ENCODE measurements around the gene KEL. TPM values are rescaled to one million over a fixed set of nuclear protein-coding genes. Genes with fewer than 3 reads are reported as not detected.

The KEL gene
- total RNA-seq, 4 donors from 2014 or later, result 0.37 TPM; not detected in 3

- no peak for TF ChIP-seq POLR2AphosphoS5 (IDR thresholded peaks at IDR 0.05)
- peak in 1 of 5 experiments; percentile 12 for TF ChIP-seq CTCF (IDR thresholded peaks at IDR 0.05)
- no peak for DNase-seq
- in situ Hi-C loops (cut with MboI; ENCODE audit: low pct_ligation_motif_present in 1 of 4, low pct_unique_long_range_greater_than_20kb in 1 of 4, low sequenced_read_pairs in 3 of 4) (no loop called here), intact Hi-C loops (cut with DNase I; ENCODE audit: low total_unique reads) (no loop called here)
- H3K36me3 ChIP-seq, result no peaks in the 10 kb centered on the region
- no peak overlapping the region for H3K4me3 ChIP-seq
- 56 to 64% methylated on average over 4 to 20 of the region's 21 CpGs for WGBS, 2 donors (ENCODE audit: low coverage in 1 of 2)
- H3K27ac ChIP-seq, result no peak overlapping the region
- no peaks in the 10 kb centered on the region for H3K4me1 ChIP-seq
- H3K27me3 ChIP-seq, result no peaks in the 10 kb centered on the region
- peaks cover 0 to under 1% of the 10 kb centered on the region in 2 donors for H3K9me3 ChIP-seq
Measured at GRCh38 chr7:142908921-142909890, 53.0 kb downstream of the KEL start.

- WGBS, 2 donors (ENCODE audit: low coverage in 1 of 2), result 88% methylated on average over 11 of the region's 11 CpGs; no CpG with 5 or more reads in 1 of the 2 donors
- intact Hi-C loops (cut with DNase I; ENCODE audit: low total_unique reads) (no loop called here), in situ Hi-C loops (cut with MboI; ENCODE audit: low pct_ligation_motif_present in 1 of 4, low pct_unique_long_range_greater_than_20kb in 1 of 4, low sequenced_read_pairs in 3 of 4) (no loop called here)
- no peak overlapping the region for H3K4me3 ChIP-seq
- H3K36me3 ChIP-seq, result no peaks in the 10 kb centered on the region
- DNase-seq, result no peak
- TF ChIP-seq POLR2AphosphoS5 (IDR thresholded peaks at IDR 0.05) (no peak), POLR2A (IDR thresholded peaks at IDR 0.05) (no peak), EP300 (IDR thresholded peaks at IDR 0.05; ENCODE audit: low read depth) (no peak), CTCF (IDR thresholded peaks at IDR 0.05) (no peak)
- H3K27ac ChIP-seq, result no peak overlapping the region
- peaks cover 0 to 4% of the 10 kb centered on the region in 2 donors for H3K9me3 ChIP-seq
- no peaks in the 10 kb centered on the region for H3K27me3 ChIP-seq
- H3K4me1 ChIP-seq, result no peaks in the 10 kb centered on the region
Measured at GRCh38 chr7:142908290-142908689, 53.9 kb downstream of the KEL start.

- no peaks in the 10 kb centered on the region for H3K27me3 ChIP-seq
- peaks cover 0 to 4% of the 10 kb centered on the region in 2 donors for H3K9me3 ChIP-seq
- no peaks in the 10 kb centered on the region for H3K36me3 ChIP-seq
- in situ Hi-C loops (cut with MboI; ENCODE audit: low pct_ligation_motif_present in 1 of 4, low pct_unique_long_range_greater_than_20kb in 1 of 4, low sequenced_read_pairs in 3 of 4) (no loop called here), intact Hi-C loops (cut with DNase I; ENCODE audit: low total_unique reads) (no loop called here)
- no peak for DNase-seq
- TF ChIP-seq EP300 (IDR thresholded peaks at IDR 0.05; ENCODE audit: low read depth) (no peak), POLR2AphosphoS5 (IDR thresholded peaks at IDR 0.05) (no peak), CTCF (IDR thresholded peaks at IDR 0.05) (no peak), POLR2A (IDR thresholded peaks at IDR 0.05) (no peak)
- WGBS, 2 donors (ENCODE audit: low coverage in 1 of 2), result 73 to 95% methylated on average over 2 of the region's 2 CpGs
- H3K4me3 ChIP-seq, result no peak overlapping the region
- no peak overlapping the region for H3K27ac ChIP-seq
- H3K4me1 ChIP-seq, result no peaks in the 10 kb centered on the region
Measured at GRCh38 chr7:142906643-142907042, 55.5 kb downstream of the KEL start.

GRCh38 chr7:142905759-142906158 lies 56.4 kb downstream of the KEL start:
- whole genome bisulfite sequencing, 2 donors (ENCODE audit: low coverage in 1 of 2), result 82 to 83% methylated on average over 2 of the region's 2 CpGs
- H3K27me3 ChIP-seq, result no peaks in the 10 kb centered on the region
- TF ChIP-seq EP300 (IDR thresholded peaks at IDR 0.05; ENCODE audit: low read depth) (no peak), POLR2A (IDR thresholded peaks at IDR 0.05) (no peak), POLR2AphosphoS5 (IDR thresholded peaks at IDR 0.05) (no peak), CTCF (IDR thresholded peaks at IDR 0.05) (no peak)
- H3K27ac ChIP-seq, result no peak overlapping the region
- H3K36me3 ChIP-seq, result no peaks in the 10 kb centered on the region
- in situ Hi-C loops (cut with MboI; ENCODE audit: low pct_ligation_motif_present in 1 of 4, low pct_unique_long_range_greater_than_20kb in 1 of 4, low sequenced_read_pairs in 3 of 4), result no loop called here
- H3K4me1 ChIP-seq, result no peaks in the 10 kb centered on the region
- peaks cover 0 to 4% of the 10 kb centered on the region in 2 donors for H3K9me3 ChIP-seq
- DNase-seq, result no peak
- intact Hi-C loops (cut with DNase I; ENCODE audit: low total_unique reads), result no loop called here
- no peak overlapping the region for H3K4me3 ChIP-seq

Measured in transverse colon (tissue), 4 donors.